IMR-90 (cell line): ENCODE measurements around the gene CHST5.

Experiments
- FOS ChIP-seq: fragments of 150-350 bp; IDR thresholded peaks from 2 replicates; pipeline ENCODE4 v1.6.1; 2016; ENCODE audit warnings: low read depth, low read length
- MXI1 ChIP-seq: IDR thresholded peaks from 2 replicates; pipeline ENCODE4 v1.6.1; 2012; ENCODE audit warnings: low read depth, mild to moderate bottlenecking, low read length, moderate library complexity, borderline replicate concordance
- POLR2A ChIP-seq: IDR thresholded peaks from 2 replicates; pipeline ENCODE4 v1.6.1; 2012; ENCODE audit warnings: mild to moderate bottlenecking, low read depth, low read length
- RAD21 ChIP-seq: IDR thresholded peaks from 2 replicates; pipeline ENCODE4 v1.6.1; 2012; ENCODE audit warnings: low read length, improper control_type of control experiment
- RCOR1 ChIP-seq: IDR thresholded peaks from 2 replicates; pipeline ENCODE4 v1.6.1; 2012; ENCODE audit warnings: mild to moderate bottlenecking, low read length, improper control_type of control experiment; ENCODE audit not compliant: insufficient replicate concordance
- RFX5 ChIP-seq: IDR thresholded peaks from 2 replicates; pipeline ENCODE4 v1.8.0; 2012; ENCODE audit warnings: low read depth, mild to moderate bottlenecking, low read length, moderate library complexity
- SMC3 ChIP-seq: fragments of 150-350 bp; IDR thresholded peaks from 2 replicates; pipeline ENCODE4 v1.6.1; 2016; ENCODE audit warnings: low read depth, mild to moderate bottlenecking, antibody characterized with exemption, low read length, moderate library complexity
- USF2 ChIP-seq: fragments of 150-350 bp; IDR thresholded peaks from 2 replicates; pipeline ENCODE4 v1.6.1; 2017; ENCODE audit warnings: mild to moderate bottlenecking, antibody characterized with exemption, low read length, low read depth
- TF ChIP-seq, protein P1 (sequence below): conservative IDR thresholded peaks from 2 replicates; pipeline ENCODE4 v1.5.1; 2012; ENCODE audit warnings: mild to moderate bottlenecking, low read depth, low read length, improper control_type of control experiment

DNA sequence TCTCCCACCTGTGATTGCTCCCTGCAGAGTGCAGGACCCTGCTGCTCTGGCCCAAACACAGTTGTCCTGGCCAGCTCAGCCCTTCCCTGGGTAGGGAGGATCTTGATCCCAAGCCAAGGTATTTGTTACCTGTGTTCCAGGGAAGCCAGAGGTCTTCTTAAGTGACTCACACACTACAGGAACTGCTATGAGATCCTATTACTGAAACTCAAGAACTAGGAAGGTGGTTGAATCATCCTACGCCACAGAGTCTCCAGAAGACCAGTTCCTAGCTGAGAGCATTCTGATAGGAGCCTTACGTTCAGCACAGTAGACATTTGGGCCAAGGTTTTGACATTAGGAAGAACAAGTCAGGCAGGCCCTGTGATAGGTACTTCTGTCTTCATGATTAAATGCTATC lies 52.7 kb downstream of the CHST5 start:
- TF ChIP-seq, protein P1, sequence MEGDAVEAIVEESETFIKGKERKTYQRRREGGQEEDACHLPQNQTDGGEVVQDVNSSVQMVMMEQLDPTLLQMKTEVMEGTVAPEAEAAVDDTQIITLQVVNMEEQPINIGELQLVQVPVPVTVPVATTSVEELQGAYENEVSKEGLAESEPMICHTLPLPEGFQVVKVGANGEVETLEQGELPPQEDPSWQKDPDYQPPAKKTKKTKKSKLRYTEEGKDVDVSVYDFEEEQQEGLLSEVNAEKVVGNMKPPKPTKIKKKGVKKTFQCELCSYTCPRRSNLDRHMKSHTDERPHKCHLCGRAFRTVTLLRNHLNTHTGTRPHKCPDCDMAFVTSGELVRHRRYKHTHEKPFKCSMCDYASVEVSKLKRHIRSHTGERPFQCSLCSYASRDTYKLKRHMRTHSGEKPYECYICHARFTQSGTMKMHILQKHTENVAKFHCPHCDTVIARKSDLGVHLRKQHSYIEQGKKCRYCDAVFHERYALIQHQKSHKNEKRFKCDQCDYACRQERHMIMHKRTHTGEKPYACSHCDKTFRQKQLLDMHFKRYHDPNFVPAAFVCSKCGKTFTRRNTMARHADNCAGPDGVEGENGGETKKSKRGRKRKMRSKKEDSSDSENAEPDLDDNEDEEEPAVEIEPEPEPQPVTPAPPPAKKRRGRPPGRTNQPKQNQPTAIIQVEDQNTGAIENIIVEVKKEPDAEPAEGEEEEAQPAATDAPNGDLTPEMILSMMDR: no peak
- TF ChIP-seq FOS (no peak), USF2 (no peak), RAD21 (no peak), POLR2A (no peak), RFX5 (no peak), MXI1 (no peak), RCOR1 (no peak), SMC3 (no peak)
